HepG2 (cell line): ENCODE results near the gene TARP.

Source experiments
- TF ChIP-seq, protein P1 (sequence below): IDR thresholded peaks from 2 replicates; pipeline ENCODE4 v1.6.1; 2016; ENCODE audit warnings: low read depth, missing genetic modification reagents, missing compliant biosample characterization
- TF ChIP-seq, protein P2 (sequence below): sonication (generic); formaldehyde crosslinking; IDR thresholded peaks from 2 replicates; pipeline ENCODE4 v1.8.0; 2022; ENCODE audit warnings: low read depth, missing genetic modification reagents

DNA sequence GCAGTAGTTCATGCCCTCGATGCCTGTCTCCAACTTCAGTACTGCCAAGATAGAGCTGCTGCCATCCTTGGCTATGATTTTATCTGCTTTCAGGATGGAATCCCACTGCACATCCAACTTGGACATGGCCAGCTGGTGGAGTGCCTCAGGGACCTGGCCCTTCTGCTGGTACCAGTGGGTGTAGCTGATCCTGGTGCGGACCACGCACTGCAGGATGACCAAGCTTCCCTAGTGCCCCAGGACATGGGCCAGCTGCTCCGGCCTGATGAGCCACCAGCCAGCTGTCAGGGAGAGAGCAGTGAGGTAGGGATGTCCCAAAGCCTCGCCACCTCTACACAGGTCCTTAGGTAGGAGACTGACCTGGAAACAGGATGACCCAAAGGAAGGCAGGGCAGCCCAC is 49.0 kb upstream of the TARP start:
- TF ChIP-seq, protein P1, sequence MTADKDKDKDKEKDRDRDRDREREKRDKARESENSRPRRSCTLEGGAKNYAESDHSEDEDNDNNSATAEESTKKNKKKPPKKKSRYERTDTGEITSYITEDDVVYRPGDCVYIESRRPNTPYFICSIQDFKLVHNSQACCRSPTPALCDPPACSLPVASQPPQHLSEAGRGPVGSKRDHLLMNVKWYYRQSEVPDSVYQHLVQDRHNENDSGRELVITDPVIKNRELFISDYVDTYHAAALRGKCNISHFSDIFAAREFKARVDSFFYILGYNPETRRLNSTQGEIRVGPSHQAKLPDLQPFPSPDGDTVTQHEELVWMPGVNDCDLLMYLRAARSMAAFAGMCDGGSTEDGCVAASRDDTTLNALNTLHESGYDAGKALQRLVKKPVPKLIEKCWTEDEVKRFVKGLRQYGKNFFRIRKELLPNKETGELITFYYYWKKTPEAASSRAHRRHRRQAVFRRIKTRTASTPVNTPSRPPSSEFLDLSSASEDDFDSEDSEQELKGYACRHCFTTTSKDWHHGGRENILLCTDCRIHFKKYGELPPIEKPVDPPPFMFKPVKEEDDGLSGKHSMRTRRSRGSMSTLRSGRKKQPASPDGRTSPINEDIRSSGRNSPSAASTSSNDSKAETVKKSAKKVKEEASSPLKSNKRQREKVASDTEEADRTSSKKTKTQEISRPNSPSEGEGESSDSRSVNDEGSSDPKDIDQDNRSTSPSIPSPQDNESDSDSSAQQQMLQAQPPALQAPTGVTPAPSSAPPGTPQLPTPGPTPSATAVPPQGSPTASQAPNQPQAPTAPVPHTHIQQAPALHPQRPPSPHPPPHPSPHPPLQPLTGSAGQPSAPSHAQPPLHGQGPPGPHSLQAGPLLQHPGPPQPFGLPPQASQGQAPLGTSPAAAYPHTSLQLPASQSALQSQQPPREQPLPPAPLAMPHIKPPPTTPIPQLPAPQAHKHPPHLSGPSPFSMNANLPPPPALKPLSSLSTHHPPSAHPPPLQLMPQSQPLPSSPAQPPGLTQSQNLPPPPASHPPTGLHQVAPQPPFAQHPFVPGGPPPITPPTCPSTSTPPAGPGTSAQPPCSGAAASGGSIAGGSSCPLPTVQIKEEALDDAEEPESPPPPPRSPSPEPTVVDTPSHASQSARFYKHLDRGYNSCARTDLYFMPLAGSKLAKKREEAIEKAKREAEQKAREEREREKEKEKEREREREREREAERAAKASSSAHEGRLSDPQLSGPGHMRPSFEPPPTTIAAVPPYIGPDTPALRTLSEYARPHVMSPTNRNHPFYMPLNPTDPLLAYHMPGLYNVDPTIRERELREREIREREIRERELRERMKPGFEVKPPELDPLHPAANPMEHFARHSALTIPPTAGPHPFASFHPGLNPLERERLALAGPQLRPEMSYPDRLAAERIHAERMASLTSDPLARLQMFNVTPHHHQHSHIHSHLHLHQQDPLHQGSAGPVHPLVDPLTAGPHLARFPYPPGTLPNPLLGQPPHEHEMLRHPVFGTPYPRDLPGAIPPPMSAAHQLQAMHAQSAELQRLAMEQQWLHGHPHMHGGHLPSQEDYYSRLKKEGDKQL (CRISPR knock-in tag), result no peak
- TF ChIP-seq, protein P2, sequence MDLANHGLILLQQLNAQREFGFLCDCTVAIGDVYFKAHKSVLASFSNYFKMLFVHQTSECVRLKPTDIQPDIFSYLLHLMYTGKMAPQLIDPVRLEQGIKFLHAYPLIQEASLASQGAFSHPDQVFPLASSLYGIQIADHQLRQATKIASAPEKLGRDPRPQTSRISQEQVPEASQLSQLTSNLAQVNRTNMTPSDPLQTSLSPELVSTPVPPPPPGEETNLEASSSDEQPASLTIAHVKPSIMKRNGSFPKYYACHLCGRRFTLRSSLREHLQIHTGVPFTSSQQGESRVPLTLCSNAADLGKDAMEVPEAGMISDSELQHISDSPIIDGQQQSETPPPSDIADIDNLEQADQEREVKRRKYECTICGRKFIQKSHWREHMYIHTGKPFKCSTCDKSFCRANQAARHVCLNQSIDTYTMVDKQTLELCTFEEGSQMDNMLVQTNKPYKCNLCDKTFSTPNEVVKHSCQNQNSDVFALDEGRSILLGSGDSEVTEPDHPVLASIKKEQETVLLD (CRISPR knock-in tag), result no peak
